ENCODE measurements around the gene PPIL3.

DNA sequence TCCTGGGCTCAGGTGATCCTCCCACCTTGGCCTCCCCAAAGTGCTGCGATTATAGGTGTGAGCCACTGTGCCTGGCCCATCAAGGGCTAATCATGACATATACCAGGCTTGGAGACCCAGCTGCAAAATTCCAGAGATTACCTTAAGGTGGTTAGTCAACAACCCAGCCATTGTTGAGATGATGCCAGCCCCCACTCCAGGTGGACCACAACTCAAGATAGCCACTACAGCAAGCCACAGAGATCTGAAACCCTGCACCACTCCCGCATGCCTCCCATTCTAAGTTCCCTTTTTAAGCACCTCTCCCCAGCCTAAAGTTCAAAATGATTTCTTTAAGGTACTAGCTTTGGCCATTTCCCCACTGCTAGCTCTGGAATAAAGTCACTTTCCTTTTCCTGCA is 19.9 kb downstream of the PPIL3 start:
- TF ChIP-seq, protein P1, sequence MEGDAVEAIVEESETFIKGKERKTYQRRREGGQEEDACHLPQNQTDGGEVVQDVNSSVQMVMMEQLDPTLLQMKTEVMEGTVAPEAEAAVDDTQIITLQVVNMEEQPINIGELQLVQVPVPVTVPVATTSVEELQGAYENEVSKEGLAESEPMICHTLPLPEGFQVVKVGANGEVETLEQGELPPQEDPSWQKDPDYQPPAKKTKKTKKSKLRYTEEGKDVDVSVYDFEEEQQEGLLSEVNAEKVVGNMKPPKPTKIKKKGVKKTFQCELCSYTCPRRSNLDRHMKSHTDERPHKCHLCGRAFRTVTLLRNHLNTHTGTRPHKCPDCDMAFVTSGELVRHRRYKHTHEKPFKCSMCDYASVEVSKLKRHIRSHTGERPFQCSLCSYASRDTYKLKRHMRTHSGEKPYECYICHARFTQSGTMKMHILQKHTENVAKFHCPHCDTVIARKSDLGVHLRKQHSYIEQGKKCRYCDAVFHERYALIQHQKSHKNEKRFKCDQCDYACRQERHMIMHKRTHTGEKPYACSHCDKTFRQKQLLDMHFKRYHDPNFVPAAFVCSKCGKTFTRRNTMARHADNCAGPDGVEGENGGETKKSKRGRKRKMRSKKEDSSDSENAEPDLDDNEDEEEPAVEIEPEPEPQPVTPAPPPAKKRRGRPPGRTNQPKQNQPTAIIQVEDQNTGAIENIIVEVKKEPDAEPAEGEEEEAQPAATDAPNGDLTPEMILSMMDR (IDR thresholded peaks at IDR 0.05): no peak
- no peak for TF ChIP-seq POLR2AphosphoS5 (IDR thresholded peaks at IDR 0.05)

Measured in breast epithelium (tissue), 3 donors.